CD14-positive monocyte (primary cell): ENCODE results near the gene GRID1. TPM values are rescaled to one million over a fixed set of nuclear protein-coding genes. Genes with fewer than 3 reads are reported as not detected.

Experiments
- DNase-seq, 3 donors: peaks; one replicate each; pipeline ENCODE4 v3.0.0-alpha.2; 2011 to 2022
- H2AFZ ChIP-seq: 2 replicates; pipeline ENCODE4 v1.6.0; 2012; ENCODE audit warnings: mild to moderate bottlenecking, low read depth, low read length, inconsistent platforms; ENCODE audit not compliant: insufficient read depth, poor library complexity, severe bottlenecking
- H3K27ac ChIP-seq, 2 donors: 1 replicate in 1 of 2; 2 replicates in 1 of 2; pipeline ENCODE4 v1.5.1; 2012 to 2013; ENCODE audit warnings: low read length in 2 of 2, control low read depth in 1 of 2, inconsistent platforms in 1 of 2, low read depth in 1 of 2, mild to moderate bottlenecking in 1 of 2
- H3K27me3 ChIP-seq, 2 donors: one replicate each; pipeline versions ENCODE4 v1.6.0 to v1.6.1; 2011 to 2013; ENCODE audit warnings: low read length in 2 of 2; ENCODE audit not compliant: control insufficient read depth in 2 of 2, insufficient read depth in 2 of 2
- H3K36me3 ChIP-seq, 2 donors: replicated peaks in 1 of 2; 1 replicate in 1 of 2; 2 replicates in 1 of 2; pipeline versions ENCODE4 v1.5.1 to v1.6.1; 2012 to 2013; ENCODE audit warnings: low read length in 2 of 2, control low read depth in 1 of 2, inconsistent platforms in 1 of 2, mild to moderate bottlenecking in 1 of 2; ENCODE audit not compliant: insufficient read depth in 2 of 2, control insufficient read depth in 1 of 2
- H3K4me1 ChIP-seq, 2 donors: 1 replicate in 1 of 2; 2 replicates in 1 of 2; pipeline versions ENCODE4 v1.5.1 to v1.6.1; 2012 to 2013; ENCODE audit warnings: low read length in 2 of 2, control low read depth in 1 of 2, inconsistent platforms in 1 of 2, mild to moderate bottlenecking in 1 of 2, moderate library complexity in 1 of 2; ENCODE audit not compliant: insufficient read depth in 2 of 2, control insufficient read depth in 1 of 2
- H3K4me2 ChIP-seq: replicated peaks from 2 replicates; pipeline ENCODE3; 2012; ENCODE audit warnings: low read length, moderate library complexity, mild to moderate bottlenecking; ENCODE audit not compliant: poor library complexity, severe bottlenecking; ENCODE audit errors: extremely low read depth
- H3K4me3 ChIP-seq, 3 experiments: fragments of 200-600 bp in 1 of 3; sonication (generic) in 1 of 3; replicated peaks in 1 of 3; 1 replicate in 2 of 3; 2 replicates in 1 of 3; pipeline ENCODE4 v1.5.1; 2011 to 2013; ENCODE audit warnings: low read length in 3 of 3, mild to moderate bottlenecking in 3 of 3, control low read depth in 2 of 3, low read depth in 2 of 3, inconsistent platforms in 1 of 3, moderate library complexity in 1 of 3
- H3K79me2 ChIP-seq: 2 replicates; pipeline ENCODE4 v1.6.0; 2012; ENCODE audit warnings: mild to moderate bottlenecking, control low read depth, inconsistent platforms, low read length, moderate library complexity; ENCODE audit not compliant: insufficient read depth
- H3K9ac ChIP-seq: 2 replicates; pipeline ENCODE4 v1.6.0; 2017; ENCODE audit warnings: low read length, mild to moderate bottlenecking; ENCODE audit not compliant: insufficient read depth, poor library complexity, severe bottlenecking
- H3K9me3 ChIP-seq, 2 donors: replicated peaks in 1 of 2; 1 replicate in 1 of 2; 2 replicates in 1 of 2; pipeline versions ENCODE4 v1.5.1 to v1.6.1; 2012 to 2013; ENCODE audit warnings: low read length in 2 of 2, control low read depth in 1 of 2; ENCODE audit not compliant: control insufficient read depth in 1 of 2, insufficient read depth in 1 of 2
- H4K20me1 ChIP-seq: 2 replicates; pipeline ENCODE4 v1.6.0; 2012; ENCODE audit warnings: mild to moderate bottlenecking, low read length, control low read depth, moderate library complexity; ENCODE audit not compliant: insufficient read depth
- H3K27ac Mint-ChIP-seq, 7 donors: one replicate each; pipeline ENCODE4 v1.8.0; 2020; ENCODE audit warnings: mild to moderate bottlenecking in 7 of 7, mixed read lengths in 7 of 7, moderate library complexity in 6 of 7, inconsistent platforms in 2 of 7
- H3K27me3 Mint-ChIP-seq, 3 donors: one replicate each; pipeline ENCODE4 v1.8.0; 2021 to 2022; ENCODE audit warnings: low read depth in 3 of 3, mild to moderate bottlenecking in 3 of 3, mixed read lengths in 3 of 3, moderate library complexity in 3 of 3, inconsistent platforms in 1 of 3
- H3K36me3 Mint-ChIP-seq, 2 donors: one replicate each; pipeline ENCODE4 v1.8.0; 2020; ENCODE audit warnings: mixed read lengths in 2 of 2, inconsistent platforms in 1 of 2, mild to moderate bottlenecking in 1 of 2
- H3K4me1 Mint-ChIP-seq: one replicate; pipeline ENCODE4 v1.8.0; 2020; ENCODE audit warnings: mild to moderate bottlenecking, mixed read lengths
- H3K4me3 Mint-ChIP-seq, 2 donors: one replicate each; pipeline ENCODE4 v1.8.0; 2020; ENCODE audit warnings: mild to moderate bottlenecking in 2 of 2, mixed read lengths in 2 of 2, moderate library complexity in 1 of 2
- H3K9me3 Mint-ChIP-seq, 7 donors: one replicate each; pipeline ENCODE4 v1.8.0; 2020 to 2022; ENCODE audit warnings: mixed read lengths in 7 of 7, mild to moderate bottlenecking in 6 of 7, moderate library complexity in 6 of 7, inconsistent platforms in 2 of 7
- WGBS: methylation state at CpG from one replicate; pipeline ENCODE4 v1.1.5; 2013; ENCODE audit warnings: missing lambda C conversion rate; ENCODE audit not compliant: insufficient coverage; 5-methylcytosine and 5-hydroxymethylcytosine counted together
- intact Hi-C, 2 donors: fragments of 100-400 bp; cut with micrococcal nuclease; formaldehyde crosslinking; loops; one replicate each; pipeline versions ENCODE4 v1.15.0 to v1.15.1; 2023
- polyA plus RNA-seq, 3 donors: library from polyadenylated mRNA; depleted of rRNA in 1 of 3; unstranded in 2 of 3; stranded (reverse) in 1 of 3; fragments of 300-500 nt in 2 of 3; fragments of >200 nt in 1 of 3; fragmentation: Illumina TruSeq in 2 of 3; gene quantifications; 1 replicate in 2 of 3; 2 replicates in 1 of 3; pipeline ENCODE4 v1.2.3, GENCODE V29; 2012 to 2021
- TF ChIP-seq, protein P1 (sequence below): fragments of 200-600 bp; IDR thresholded peaks from one replicate; pipeline ENCODE4 v1.8.0; 2022; ENCODE audit warnings: antibody characterized with exemption, mild to moderate bottlenecking

GRID1 gene
- polyA plus RNA-seq, 3 donors: not detected

DNA sequence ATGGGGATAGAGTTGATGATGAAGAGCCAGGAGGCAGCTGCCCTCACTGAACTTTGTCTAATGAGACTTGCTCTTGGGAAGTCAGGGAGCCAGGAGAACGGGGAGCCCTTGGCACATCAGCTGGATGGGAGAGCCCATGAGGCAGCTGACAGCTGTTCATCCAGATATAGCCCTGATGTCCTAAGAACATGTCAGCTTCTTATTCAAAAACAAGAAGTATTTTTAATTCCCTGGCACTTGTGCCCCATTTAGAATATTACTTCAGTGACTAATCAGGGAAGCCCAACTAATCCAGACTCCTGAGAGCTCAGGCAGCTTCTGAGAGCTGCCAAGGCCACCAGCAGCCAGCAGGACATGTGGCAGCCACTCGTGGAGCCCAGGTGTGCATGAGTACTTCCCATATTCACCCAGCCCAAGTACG, 363.4 kb downstream of the GRID1 start:
- no peaks in the 10 kb centered on the region for H3K27me3 ChIP-seq
- no peaks in the 10 kb centered on the region for H3K79me2 ChIP-seq
- H3K4me3 ChIP-seq: no peak overlapping the region
- H4K20me1 ChIP-seq: no peaks in the 10 kb centered on the region
- H3K4me1 Mint-ChIP-seq: no peaks in the 10 kb centered on the region
- H3K9me3 ChIP-seq: no peaks in the 10 kb centered on the region
- H3K9ac ChIP-seq: no peak overlapping the region
- H3K9me3 Mint-ChIP-seq: no peaks in the 10 kb centered on the region
- TF ChIP-seq, protein P1, sequence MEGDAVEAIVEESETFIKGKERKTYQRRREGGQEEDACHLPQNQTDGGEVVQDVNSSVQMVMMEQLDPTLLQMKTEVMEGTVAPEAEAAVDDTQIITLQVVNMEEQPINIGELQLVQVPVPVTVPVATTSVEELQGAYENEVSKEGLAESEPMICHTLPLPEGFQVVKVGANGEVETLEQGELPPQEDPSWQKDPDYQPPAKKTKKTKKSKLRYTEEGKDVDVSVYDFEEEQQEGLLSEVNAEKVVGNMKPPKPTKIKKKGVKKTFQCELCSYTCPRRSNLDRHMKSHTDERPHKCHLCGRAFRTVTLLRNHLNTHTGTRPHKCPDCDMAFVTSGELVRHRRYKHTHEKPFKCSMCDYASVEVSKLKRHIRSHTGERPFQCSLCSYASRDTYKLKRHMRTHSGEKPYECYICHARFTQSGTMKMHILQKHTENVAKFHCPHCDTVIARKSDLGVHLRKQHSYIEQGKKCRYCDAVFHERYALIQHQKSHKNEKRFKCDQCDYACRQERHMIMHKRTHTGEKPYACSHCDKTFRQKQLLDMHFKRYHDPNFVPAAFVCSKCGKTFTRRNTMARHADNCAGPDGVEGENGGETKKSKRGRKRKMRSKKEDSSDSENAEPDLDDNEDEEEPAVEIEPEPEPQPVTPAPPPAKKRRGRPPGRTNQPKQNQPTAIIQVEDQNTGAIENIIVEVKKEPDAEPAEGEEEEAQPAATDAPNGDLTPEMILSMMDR: no peak
- no peak for DNase-seq
- H2AFZ ChIP-seq: no peak overlapping the region
- H3K36me3 ChIP-seq: no peaks in the 10 kb centered on the region
- intact Hi-C loops: no loop called here
- H3K27ac Mint-ChIP-seq: no peak overlapping the region
- no peak overlapping the region for H3K4me2 ChIP-seq
- no peak overlapping the region for H3K27ac ChIP-seq
- 86% methylated on average over 1 of the region's 3 CpGs for WGBS
- H3K36me3 Mint-ChIP-seq: no peaks in the 10 kb centered on the region
- no peak overlapping the region for H3K4me3 Mint-ChIP-seq
- H3K27me3 Mint-ChIP-seq: peaks cover 0 to 10% (median 5%) of the 10 kb centered on the region in 3 donors
- no peaks in the 10 kb centered on the region for H3K4me1 ChIP-seq

DNA sequence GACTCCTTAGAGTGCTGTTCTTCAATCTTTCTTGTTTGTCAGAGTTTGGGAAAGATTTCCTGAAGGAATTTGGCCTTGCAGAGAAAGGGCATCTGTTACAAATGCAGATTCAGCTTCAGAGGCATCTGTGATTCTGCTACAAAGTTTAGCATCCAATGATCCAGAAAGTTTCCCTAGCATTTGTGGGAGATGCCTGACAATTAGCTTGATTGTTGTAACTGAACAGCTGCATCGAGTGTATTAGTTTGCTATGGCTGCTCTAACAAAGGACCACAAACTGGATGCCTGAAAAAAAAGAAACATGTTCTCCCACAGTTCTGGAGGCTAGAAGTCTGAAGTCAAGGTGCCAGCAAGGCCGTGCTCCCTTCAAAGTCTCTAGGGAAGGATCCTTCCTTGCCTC, 365.1 kb downstream of the GRID1 start:
- H3K4me1 Mint-ChIP-seq: no peaks in the 10 kb centered on the region
- H4K20me1 ChIP-seq: no peaks in the 10 kb centered on the region
- H3K79me2 ChIP-seq: no peaks in the 10 kb centered on the region
- H3K27ac ChIP-seq: no peak overlapping the region
- WGBS: 88% methylated on average over 2 of the region's 2 CpGs
- no peaks in the 10 kb centered on the region for H3K36me3 Mint-ChIP-seq
- peaks cover 0 to 3% (median 0%) of the 10 kb centered on the region in 7 donors for H3K9me3 Mint-ChIP-seq
- H3K27me3 Mint-ChIP-seq: peaks cover 2 to 10% (median 10%) of the 10 kb centered on the region in 3 donors
- H3K4me3 Mint-ChIP-seq: no peak overlapping the region
- no peak overlapping the region for H2AFZ ChIP-seq
- no peak overlapping the region for H3K27ac Mint-ChIP-seq
- H3K36me3 ChIP-seq: no peaks in the 10 kb centered on the region
- DNase-seq: no peak
- H3K4me1 ChIP-seq: no peaks in the 10 kb centered on the region
- H3K4me2 ChIP-seq: no peak overlapping the region
- TF ChIP-seq, protein P1: no peak
- no peaks in the 10 kb centered on the region for H3K27me3 ChIP-seq
- intact Hi-C loops: no loop called here
- no peaks in the 10 kb centered on the region for H3K9me3 ChIP-seq
- no peak overlapping the region for H3K4me3 ChIP-seq
- no peak overlapping the region for H3K9ac ChIP-seq
